Upper lobe of left lung (tissue), 4 donors: ENCODE data around the gene SOX30.

Experiments
- EP300 ChIP-seq, 4 donors: sonication (generic); formaldehyde crosslinking; IDR thresholded peaks; one replicate each; pipeline ENCODE4 v1.5.1; 2017; ENCODE audit warnings: antibody characterized with exemption in 4 of 4, control low read depth in 2 of 4
- POLR2A ChIP-seq, 4 donors: fragments of 450-650 bp; IDR thresholded peaks; one replicate each; pipeline ENCODE4 v1.5.1; 2016 to 2017; ENCODE audit warnings: antibody characterized with exemption in 4 of 4, mild to moderate bottlenecking in 2 of 4
- POLR2AphosphoS5 ChIP-seq, 2 donors: sonication (generic); formaldehyde crosslinking; IDR thresholded peaks; one replicate each; pipeline ENCODE4 v1.5.1; 2017; ENCODE audit warnings: antibody characterized with exemption in 2 of 2
- TF ChIP-seq, protein P1 (sequence below), 6 experiments: fragments of 450-650 bp in 4 of 6; fragments of 200-600 bp in 2 of 6; sonication (generic) in 2 of 6; IDR thresholded peaks; one replicate each; pipeline ENCODE4 v1.5.1; 2016 to 2019; ENCODE audit warnings: antibody characterized with exemption in 6 of 6

DNA sequence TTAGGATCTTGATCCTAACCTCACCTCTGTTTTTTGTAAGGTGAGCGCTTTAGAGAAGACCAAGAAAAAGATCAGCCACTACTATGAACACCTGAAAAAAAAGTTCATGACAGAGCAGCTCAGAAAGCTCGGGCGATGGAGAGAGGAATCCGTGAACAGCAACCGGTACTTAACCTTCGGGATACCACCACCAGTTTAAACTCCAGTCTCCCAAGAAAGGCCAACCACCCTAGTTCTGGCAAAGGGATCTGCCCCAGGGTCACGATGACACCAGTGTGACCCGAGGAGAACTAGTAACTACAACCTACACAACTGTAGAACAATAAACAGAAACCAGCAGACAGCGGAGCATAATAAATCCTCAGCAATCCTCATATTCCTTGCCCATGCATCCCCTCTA is 27.6 kb upstream of the SOX30 start:
- TF ChIP-seq, protein P1, sequence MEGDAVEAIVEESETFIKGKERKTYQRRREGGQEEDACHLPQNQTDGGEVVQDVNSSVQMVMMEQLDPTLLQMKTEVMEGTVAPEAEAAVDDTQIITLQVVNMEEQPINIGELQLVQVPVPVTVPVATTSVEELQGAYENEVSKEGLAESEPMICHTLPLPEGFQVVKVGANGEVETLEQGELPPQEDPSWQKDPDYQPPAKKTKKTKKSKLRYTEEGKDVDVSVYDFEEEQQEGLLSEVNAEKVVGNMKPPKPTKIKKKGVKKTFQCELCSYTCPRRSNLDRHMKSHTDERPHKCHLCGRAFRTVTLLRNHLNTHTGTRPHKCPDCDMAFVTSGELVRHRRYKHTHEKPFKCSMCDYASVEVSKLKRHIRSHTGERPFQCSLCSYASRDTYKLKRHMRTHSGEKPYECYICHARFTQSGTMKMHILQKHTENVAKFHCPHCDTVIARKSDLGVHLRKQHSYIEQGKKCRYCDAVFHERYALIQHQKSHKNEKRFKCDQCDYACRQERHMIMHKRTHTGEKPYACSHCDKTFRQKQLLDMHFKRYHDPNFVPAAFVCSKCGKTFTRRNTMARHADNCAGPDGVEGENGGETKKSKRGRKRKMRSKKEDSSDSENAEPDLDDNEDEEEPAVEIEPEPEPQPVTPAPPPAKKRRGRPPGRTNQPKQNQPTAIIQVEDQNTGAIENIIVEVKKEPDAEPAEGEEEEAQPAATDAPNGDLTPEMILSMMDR (IDR thresholded peaks at IDR 0.05): no peak
- TF ChIP-seq POLR2AphosphoS5 (IDR thresholded peaks at IDR 0.05) (no peak), POLR2A (IDR thresholded peaks at IDR 0.05) (no peak), EP300 (IDR thresholded peaks at IDR 0.05) (no peak)
